Vagina (tissue), 2 donors: ENCODE results near the gene AKAP13.

Source experiments
- CTCF ChIP-seq, 3 experiments: fragments of 450-650 bp in 2 of 3; fragments of 200-600 bp in 1 of 3; sonication (generic) in 1 of 3; IDR thresholded peaks; one replicate each; pipeline ENCODE4 v1.5.1; 2017 to 2019; ENCODE audit warnings: antibody characterized with exemption in 3 of 3, mild to moderate bottlenecking in 2 of 3, moderate library complexity in 2 of 3
- POLR2A ChIP-seq, 2 donors: fragments of 450-650 bp; IDR thresholded peaks; one replicate each; pipeline ENCODE4 v1.6.1; 2017; ENCODE audit warnings: antibody characterized with exemption in 2 of 2, mild to moderate bottlenecking in 2 of 2, moderate library complexity in 2 of 2
- POLR2AphosphoS5 ChIP-seq, 2 donors: sonication (generic); formaldehyde crosslinking; IDR thresholded peaks; one replicate each; pipeline ENCODE4 v1.9.0; 2017; ENCODE audit warnings: antibody characterized with exemption in 2 of 2, mild to moderate bottlenecking in 2 of 2, low read depth in 1 of 2; ENCODE audit not compliant: insufficient read depth in 1 of 2

- TF ChIP-seq CTCF (IDR thresholded peaks at IDR 0.05) (no peak), POLR2A (IDR thresholded peaks at IDR 0.05) (no peak), POLR2AphosphoS5 (IDR thresholded peaks at IDR 0.05; ENCODE audit: insufficient read depth in 1 of 2, low read depth in 1 of 2) (no peak)
These were observed 147.5 kb downstream of the AKAP13 start for GRCh38 chr15:85527895-85528294.
